Fibroblast of mammary gland (primary cell): ENCODE measurements around the gene CORO1C.
A peak's percentile ranks its signal among the peaks of the same experiment; 100 is the strongest.

Experiments used
- DNase-seq: peaks from one replicate; pipeline ENCODE4 v3.0.0-alpha.2; 2010; ENCODE audit warnings: low read depth
- H3K4me3 ChIP-seq: 2 replicates; pipeline ENCODE4 v1.5.1; 2011; ENCODE audit warnings: low read depth, mild to moderate bottlenecking, low read length, moderate library complexity; ENCODE audit not compliant: control insufficient read depth
- CTCF ChIP-seq: conservative IDR thresholded peaks from 2 replicates; pipeline ENCODE4 v1.5.1; 2011; ENCODE audit warnings: low read depth, low read length, inconsistent platforms; ENCODE audit not compliant: control insufficient read depth, insufficient read depth

The CORO1C gene

GRCh38 chr12:108693186-108693730 lies 38.1 kb downstream of the CORO1C start:
- H3K4me3 ChIP-seq, result no peak overlapping the region
- no peak for TF ChIP-seq CTCF
- DNase-seq, result no peak

GRCh38 chr12:108691998-108692808 lies 39.1 kb downstream of the CORO1C start:
- TF ChIP-seq CTCF, result no peak
- DNase-seq, result no peak
- no peak overlapping the region for H3K4me3 ChIP-seq

- DNase-seq, result peak; percentile 99
- peak overlapping the region; percentile 18 for H3K4me3 ChIP-seq
- TF ChIP-seq CTCF, result peak; percentile 25
These were observed 39.9 kb downstream of the CORO1C start for GRCh38 chr12:108691175-108691997.

- no peak for DNase-seq
- no peak for TF ChIP-seq CTCF
- H3K4me3 ChIP-seq, result peak overlapping the region; percentile 18
These were observed 40.7 kb downstream of the CORO1C start for GRCh38 chr12:108690542-108691174.

GRCh38 chr12:108690191-108690518 lies 41.2 kb downstream of the CORO1C start:
- TF ChIP-seq CTCF, result no peak
- no peak for DNase-seq
- H3K4me3 ChIP-seq, result no peak overlapping the region
